ENCODE data around the gene GAS5.
A peak's percentile ranks its signal among the peaks of the same experiment; 100 is the strongest.
"Not testable (repeated sequence)": the region's sequence is repeated elsewhere in the genome, so short reads cannot be mapped to it uniquely, and the experiment has no call there.

GAS5 gene

DNA sequence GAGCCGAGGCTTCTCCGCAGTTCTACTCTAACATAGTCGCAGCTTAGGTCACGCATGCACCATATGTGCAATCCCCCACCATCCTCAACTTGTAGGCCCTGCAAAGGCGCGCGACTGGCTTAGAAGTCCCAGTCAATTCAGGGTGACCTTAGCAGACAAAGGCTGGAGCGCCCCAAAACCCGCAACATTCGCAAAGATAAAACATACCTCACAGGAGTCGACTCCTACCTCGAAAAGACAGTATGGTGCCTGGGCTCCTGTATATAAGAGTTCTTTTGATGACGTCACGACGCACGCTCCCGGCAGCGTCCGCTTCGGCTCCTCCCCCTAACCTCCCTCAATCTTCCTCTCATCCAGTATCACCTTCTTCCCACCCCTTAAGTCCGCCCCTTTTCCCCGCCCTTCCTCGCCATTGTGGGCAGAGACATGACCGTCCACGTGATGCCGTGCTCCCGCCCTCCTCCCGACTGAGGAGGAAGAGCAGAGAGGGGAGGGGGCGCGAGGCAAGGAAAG is at the start of gene GAS5:
Gene GAS5, minus strand, starts transcription at position 237 of the 513 bp plus-strand sequence.
- peak; percentile 99 for DNase-seq

DNA sequence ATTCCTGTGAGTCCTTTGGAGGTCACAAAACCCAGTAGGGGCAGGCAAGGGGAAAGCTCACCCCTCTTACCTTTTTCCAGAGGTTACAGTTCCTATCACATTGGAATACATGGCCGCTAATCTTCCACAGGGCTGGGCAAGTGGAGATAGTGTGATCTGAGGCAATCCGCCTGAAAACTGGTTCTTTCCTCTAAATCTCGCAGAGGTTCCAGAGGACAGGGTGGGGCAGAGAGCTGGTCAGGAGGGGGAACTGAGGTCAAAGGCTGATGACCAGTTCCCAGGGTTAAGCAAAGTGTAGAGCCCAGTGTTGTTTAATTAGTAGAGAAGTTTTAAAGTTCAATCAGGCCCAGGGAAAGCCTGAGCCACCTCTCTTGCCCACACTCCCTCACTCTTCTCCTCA is 49.4 kb upstream of the GAS5 start, which contains the start of gene SERPINC1:
Gene SERPINC1, minus strand, starts transcription at position 179 of the 400 bp plus-strand sequence. Its CDS starts 68 bp downstream, at position 111.
- no peak for DNase-seq

DNA sequence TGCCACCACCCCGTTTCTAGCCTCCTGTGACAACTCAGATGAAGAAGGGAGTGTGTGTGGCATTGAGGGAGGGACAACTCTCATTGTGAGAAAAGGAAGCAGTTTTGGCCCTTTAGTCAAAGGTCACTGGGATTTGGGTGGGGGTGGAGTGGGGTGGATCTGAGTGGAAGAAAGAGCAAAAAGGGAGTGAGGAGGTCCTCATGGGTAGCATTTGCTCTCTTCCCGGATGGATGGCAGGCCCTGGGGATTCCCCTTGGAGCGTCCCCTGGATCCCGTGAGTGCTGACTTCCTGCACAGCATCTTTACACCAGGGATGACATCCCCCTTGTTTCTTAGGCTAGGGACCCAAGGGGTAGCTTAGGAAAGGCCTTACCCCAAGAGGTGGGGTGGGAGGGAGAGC is 48.9 kb upstream of the GAS5 start:
- no peak for DNase-seq

DNA sequence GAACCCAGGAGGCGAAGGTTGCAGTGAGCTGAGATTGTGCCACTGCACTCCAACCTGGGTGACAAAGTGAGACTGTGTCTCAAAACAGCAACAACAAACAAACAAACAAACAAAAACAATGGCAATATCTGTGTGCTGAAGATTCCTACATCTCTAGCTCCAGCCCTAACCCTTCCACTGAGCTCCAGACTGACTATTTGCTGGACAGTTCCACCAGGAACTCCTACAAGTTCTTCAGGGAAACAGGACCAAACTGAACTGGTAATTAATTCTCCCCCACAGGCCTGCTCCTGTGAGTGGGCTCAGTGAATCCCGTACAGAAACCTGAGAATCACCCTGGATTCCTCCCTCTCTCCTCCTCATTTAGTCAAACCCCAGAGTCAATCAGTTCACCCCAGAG is 47.8 kb upstream of the GAS5 start:
- DNase-seq: no peak

DNA sequence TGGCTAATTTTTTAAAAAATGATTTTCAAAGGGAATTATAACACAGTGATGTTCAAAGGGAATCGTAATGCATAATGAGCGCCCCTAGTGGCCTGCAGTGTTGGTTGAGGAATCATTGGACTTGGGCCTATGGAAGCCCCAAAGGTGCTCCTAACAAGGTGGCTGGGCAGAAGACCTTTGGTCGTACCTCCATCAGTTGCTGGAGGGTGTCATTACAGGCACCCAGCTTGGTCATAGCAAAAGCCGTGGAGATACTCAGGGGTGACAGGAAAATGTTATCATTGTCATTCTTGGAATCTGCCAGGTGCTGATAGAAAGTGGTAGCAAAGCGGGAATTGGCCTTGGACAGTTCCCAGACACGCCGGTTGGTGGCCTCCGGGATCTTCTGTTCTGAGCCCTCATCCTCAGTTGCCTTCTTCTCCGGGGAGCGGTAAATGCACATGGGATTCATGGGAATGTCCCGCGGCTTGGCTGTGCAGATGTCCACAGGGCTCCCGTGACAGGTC is 46.6 kb upstream of the GAS5 start:
- DNase-seq: peak in 1 of 2 experiments; percentile 27

DNA sequence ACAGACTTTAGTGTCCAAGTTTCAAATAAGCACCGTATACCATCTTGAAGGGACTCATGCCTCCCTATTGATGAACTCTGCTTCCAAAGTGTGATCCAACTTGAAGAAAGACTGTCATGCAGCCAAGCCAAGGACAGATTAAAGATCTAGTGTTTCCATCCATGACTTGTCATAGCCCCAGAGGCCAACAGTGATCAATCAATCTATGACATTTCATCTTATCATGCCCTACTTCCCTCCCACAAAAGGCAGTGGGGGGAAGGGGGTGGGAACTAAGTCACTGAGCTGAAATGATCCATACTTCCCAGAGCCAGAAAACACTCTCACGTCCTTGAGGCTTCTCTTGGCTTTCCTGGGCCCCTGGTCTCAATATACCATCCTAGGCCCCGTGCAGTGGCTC is 45.3 kb upstream of the GAS5 start:
- DNase-seq: no peak

DNA sequence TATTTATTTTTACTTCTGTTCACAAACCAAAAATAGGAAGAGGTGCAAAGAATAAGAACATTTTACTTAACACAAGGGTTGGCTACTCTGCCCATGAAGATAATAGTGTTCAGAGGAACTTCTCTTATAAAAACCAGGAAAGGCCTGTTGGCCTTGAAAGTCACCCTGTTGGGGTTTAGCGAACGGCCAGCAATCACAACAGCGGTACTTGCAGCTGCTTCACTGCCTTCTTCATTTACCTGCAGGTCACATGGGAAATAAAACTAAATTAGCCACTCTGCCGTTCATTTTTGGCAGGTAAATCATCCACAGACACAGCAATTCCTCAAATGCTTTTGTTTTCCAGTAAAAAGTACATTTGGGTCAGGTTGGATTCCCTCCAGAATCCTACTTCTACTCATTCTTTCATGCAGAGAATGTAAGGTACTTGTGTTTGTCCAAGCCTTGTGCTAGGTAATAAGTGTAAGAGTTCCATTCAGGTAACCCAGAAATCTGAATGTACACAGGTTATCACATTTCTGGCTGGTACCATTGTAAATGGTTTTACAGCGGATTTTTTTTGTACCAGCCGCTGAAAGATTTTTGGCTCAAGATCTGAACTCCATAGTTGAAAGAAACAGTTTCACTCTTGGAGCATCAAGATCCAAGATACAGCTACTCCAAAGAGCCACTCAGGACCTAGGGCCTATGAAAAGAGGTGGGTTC is 36.2 kb upstream of the GAS5 start:
- DNase-seq: no peak

DNA sequence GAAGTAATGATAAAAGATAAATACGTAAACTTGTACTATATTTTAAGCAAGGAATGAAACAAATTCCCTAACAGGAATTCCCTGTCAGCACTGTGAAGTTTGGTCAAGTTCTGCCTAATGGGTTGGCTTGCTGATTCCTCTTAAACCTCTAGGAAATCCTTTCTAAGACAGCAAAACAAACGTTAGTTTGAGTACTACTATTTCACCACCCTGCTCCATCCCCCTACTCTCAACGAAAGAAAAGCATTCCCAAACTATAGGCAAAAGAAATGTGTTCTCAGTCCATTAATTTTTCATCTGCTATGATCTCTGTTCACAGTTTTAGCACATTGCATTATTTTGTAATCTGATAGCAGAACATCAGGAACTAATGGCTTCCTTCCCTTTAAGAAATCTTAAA is 33.2 kb upstream of the GAS5 start:
- DNase-seq: no peak

DNA sequence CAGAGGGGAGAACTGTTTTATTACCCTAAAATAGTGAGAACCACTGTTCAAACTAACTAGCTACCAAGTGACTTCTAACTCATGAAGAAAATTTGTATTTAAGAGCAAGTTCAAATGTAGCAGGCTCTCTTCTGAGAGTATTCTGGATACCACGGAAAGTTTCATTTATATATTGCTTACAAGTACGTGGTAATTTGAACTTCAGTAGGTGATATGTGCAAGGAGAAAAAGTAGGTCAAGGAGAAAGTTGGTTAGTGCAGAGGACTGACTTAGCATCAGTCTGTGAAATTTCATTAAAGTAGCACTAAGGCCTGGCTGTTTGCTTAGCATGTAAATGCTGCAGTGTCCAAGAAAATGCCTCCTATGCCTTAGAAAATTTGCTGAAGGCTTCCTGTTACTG is 32.6 kb upstream of the GAS5 start:
- no peak for DNase-seq

DNA sequence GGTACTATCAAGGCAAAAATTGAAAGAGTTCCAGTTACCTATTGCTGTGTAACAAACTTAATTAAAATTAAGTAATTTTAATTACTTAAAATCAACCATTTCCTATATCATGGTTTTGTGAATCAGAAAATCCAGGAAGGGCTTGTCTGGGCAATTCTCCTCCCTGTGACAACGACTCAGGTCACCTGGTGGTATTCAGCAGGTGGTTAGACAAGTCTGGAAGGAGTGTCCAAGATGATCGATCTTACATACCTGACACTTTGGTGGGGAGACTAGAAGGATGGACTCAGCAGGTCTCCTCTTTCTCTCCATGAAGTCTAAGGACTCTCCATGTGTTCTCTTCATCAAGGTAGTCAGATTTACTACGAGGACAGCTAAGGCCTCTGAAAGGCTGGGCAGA is 26.4 kb upstream of the GAS5 start:
- DNase-seq: no peak

DNA sequence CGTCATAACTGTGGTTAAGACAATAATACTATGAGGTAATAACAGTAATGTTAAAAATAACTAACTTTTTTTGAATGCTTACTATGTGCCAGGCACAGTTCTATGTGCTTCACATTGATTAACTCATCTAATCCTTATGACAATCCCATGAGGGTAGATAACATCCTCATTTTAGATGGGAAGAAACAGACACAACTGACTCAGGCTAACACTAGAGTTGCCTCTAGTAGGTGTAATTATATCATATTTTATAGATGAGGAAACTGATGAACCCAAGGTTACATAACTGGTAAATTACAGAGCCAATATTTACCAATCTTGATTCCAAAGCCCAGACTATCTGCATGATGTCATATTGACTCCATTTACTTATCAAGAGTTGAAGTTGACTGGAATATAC is 25.8 kb upstream of the GAS5 start:
- DNase-seq: no peak

DNA sequence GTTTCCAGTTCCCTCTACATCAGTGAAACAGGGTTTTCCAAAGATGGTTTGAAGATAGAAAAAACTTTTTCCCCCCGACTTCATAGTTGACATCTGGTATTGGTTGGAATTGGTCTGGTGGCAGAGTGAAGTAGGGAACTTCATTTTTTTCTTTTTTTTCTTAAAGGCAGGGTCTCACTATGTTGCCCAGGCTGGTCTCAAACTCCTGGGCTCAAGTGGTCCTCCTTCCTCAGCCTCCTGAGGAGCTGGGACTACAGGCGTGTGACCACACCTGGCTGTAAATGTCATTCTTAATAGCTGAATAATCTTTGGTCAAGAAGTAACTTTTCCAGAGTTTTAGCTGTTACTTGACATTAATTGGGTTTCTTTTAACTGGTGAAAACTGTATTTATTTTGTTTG is 22.1 kb upstream of the GAS5 start:
- no peak for DNase-seq

DNA sequence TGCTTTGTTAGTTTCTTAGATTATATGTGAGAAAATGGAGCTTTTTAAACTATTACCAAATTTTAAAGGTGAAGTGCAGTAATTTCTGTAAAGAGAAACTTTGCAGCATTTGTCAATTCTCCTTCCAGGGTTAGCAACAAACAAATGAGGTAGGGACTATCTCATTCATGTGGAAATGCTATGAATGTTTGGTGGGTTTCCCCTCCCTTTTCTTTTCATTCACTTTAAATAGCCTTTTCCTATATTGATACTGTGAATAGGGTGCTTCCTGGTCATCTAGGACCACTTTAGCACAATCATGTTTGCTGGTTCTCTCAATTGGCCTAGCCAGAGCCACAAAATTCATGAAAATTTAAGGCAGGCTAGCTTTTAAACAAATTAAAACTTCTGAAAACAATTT is 21.0 kb upstream of the GAS5 start:
- no peak for DNase-seq

DNA sequence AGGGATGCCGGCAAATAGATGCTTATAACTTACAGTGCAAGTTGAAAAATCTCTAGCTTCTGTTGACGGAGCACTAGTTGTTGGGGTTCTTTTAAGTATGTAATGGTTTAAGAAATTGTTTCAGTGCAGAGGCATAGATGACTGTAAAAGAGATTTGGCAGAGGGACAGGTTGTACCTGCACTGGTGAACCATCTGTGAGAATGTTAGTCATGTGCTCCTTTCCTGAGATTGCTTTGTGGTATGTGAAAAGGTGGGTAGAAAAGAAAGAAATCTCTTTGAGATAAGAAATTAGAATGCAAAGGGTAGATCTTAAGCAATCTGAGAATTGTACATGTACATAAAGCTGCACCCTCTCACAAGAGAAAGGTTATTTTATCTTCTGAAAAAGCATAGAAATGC is 19.8 kb upstream of the GAS5 start:
- no peak for DNase-seq

DNA sequence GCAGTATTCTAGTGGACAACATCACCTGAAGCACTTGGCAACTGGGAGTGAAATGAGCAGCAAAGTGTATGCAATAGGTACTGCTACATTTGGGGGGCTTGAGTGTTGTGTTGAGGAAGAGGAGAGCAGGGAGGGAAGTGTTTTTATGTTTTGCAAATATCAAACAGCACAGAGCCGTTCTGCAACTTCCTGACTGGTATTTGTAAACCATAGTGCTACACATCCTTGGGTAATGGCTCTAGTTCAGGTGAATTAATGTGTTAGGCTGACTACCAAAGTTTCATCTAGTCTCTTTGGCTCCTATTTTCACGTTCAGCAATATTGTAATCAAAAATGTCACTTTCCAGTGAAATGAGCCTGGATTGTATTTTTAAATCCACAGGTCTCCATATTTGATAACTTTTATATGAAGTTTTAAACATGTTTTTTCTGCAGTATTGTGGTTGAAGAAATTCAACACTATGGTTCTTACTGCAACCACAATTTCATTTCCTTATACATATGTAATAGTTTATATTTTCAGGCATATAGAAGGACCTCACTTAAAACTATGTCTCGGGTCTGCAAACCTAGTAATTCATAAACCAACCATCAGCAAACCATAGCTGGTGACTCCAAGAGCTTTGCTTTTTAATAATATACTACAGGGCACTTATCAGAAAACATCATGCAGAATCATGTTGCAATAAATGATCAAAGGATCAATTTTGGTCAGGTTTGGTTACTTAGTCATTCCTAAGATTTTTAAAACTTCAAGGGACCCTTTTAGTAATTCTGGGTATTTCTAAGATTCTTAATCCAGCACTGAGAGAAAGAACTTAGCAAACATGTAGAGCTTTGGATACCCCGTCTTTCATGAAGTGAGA is 19.2 kb upstream of the GAS5 start:
- DNase-seq: no peak

DNA sequence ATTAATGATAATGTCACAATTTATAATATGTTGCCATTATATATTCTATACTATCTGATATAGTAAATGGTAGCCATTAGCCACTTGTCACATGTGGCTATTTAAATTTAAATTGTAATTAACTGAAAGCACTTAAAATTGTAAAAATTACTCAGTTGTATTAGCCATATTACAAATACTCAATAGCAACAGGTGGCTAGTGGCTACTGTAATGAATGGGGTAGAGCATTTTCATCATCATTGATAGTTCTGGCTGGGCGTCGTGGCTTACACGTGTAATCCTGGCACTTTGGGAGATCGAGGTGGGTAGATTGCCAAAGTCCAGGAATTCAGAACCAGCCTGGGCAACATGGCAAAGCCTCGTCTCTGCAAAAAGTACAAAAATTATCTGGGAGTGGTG is 16.9 kb upstream of the GAS5 start:
- DNase-seq: no peak

DNA sequence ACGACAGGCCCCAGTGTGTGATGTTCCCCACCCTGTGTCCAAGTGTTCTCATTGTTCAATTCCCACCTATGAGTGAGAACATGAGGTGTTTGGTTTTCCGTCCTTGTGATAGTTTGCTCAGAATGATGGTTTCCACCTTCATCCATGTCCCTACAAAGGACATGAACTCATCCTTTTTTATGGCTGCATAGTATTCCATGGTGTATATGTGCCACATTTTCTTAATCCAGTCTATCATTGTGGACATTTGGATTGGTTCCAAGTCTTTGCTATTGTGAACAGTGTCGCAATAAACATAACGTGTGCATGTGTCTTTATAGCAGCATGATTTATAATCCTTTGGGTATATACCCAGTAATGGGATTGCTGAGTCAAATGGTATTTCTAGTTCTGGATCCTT is 13.3 kb upstream of the GAS5 start:
- DNase-seq: not testable (repeated sequence)

DNA sequence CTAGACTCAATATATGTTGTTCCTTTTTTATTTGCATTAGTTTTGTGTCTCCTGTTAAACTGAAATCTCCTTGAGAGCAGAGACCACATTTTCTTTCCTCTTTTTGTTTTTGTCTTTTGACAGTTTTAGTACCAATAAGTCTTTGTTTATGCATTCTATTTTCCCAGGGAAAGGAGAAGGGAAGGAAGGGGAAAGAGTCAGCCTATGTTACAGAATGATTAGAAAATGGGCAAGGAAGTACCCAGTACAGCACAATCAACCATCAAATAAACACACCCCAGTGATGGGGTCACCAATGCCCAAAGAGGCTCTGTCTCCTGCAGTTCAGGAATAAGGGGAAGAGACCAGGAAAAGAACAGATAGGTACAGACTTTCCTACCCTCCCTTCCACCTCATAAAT is 10.5 kb upstream of the GAS5 start:
- no peak for DNase-seq

DNA sequence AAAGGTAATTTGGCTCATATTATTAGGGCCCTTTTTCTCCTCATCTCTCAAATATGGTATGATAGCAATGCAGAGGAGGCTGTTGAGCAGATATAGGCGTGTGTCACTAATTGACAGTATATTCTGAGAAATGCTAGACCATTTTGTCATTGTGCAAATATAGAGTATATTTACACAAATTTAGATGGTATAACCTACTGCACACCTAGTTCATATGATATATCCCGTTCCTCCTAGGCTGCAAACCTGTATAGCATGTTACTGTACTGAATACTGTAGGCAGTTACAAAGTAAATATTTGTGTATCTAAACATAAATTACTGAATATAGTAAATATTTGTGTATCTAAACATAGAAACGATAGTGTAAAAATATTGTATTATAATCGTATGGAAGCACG is 8.9 kb upstream of the GAS5 start:
- no peak for DNase-seq

DNA sequence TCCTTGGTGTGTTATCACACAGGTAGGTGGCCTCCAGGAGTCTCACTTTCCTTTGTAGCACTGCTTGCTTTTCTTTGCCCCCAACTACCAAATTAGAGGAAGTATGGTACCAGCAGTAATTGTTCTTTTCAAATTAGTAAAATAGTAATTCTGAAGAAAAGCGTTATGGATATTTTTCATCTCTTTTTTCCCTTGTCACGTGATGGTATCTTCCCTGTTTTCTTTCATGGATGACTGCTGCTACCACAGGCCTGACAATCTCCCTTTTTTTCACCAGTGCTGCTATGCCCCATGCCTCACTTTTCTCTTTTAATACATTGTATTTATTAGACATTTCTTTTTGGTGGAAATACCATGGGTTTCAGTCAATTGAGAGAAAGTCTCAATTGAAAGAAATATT is 3.7 kb upstream of the GAS5 start:
- no peak for DNase-seq

DNA sequence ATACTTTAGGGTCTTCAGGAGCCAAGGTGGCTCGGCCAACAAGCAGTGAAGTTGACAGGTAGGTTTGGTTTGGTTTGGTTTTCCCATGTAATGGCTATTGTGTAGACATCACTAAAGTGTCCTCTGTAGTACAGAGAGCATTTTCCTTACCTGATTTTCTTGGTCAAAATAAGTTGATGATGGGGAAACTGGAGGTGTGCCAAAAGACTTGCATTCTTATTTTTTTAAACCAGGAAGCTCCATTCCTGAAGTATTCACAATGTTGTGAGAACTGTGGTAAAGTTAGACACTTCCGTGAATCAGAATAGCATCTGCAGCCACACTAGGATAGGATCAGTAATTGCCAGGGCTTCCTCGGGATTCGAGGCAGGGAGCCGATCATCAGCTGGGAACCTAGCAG is 3.3 kb upstream of the GAS5 start:
- no peak for DNase-seq

DNA sequence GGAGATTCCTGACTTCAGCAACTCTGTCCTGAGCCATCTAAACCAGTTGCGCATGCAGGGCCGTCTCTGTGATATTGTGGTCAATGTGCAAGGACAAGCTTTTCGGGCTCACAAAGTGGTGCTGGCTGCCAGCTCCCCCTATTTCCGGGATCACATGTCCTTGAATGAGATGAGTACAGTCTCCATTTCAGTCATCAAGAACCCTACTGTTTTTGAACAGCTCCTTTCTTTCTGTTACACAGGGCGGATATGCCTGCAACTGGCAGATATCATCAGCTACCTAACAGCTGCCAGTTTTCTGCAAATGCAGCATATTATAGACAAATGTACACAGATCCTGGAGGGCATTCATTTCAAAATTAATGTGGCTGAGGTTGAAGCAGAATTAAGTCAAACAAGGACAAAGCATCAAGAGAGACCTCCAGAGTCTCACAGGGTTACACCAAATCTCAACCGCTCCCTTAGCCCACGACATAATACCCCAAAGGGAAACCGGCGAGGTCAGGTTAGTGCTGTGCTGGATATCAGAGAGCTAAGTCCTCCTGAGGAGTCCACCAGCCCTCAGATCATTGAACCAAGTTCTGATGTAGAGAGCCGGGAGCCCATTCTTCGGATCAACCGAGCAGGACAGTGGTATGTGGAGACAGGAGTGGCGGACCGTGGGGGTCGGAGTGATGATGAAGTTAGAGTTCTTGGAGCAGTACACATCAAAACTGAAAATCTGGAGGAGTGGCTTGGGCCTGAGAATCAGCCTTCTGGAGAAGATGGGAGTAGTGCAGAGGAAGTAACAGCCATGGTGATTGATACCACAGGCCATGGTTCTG is 2.7 kb upstream of the GAS5 start:
- no peak for DNase-seq

DNA sequence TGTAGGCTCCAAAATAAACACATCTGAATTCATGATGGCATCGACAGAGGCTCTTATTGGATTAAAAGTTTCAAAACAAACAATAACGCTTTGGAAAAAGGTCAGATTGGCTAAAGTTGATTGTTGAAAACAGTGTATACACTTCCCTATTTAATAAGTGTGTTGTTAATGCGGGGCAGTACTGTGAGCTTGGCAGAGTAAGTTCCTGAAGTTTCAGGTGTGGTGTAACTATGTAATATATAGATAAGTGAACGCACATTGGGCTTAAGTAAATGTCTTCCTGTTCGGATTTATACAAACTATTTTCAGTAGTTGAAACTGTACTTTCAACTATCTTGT is 1.2 kb upstream of the GAS5 start:
- no peak for DNase-seq

Measured in NCI-H446 (cell line).